Skin epidermis (tissue), 12 donors: ENCODE results near the gene WIPF2.
A peak's percentile ranks its signal among the peaks of the same experiment; 100 is the strongest.

Experiments
- H3K27ac ChIP-seq, 21 experiments: fragments of 200-600 bp; sonication (generic) in 11 of 21; one replicate each; pipeline ENCODE4 v1.5.0; 2020; ENCODE audit warnings: mild to moderate bottlenecking in 3 of 21, inconsistent platforms in 2 of 21, moderate library complexity in 2 of 21
- H3K4me3 ChIP-seq, 7 experiments: fragments of 200-600 bp; sonication (generic) in 2 of 7; one replicate each; pipeline ENCODE4 v1.5.0; 2020; ENCODE audit warnings: inconsistent platforms in 2 of 7, mild to moderate bottlenecking in 2 of 7, moderate library complexity in 1 of 7

Gene WIPF2

DNA sequence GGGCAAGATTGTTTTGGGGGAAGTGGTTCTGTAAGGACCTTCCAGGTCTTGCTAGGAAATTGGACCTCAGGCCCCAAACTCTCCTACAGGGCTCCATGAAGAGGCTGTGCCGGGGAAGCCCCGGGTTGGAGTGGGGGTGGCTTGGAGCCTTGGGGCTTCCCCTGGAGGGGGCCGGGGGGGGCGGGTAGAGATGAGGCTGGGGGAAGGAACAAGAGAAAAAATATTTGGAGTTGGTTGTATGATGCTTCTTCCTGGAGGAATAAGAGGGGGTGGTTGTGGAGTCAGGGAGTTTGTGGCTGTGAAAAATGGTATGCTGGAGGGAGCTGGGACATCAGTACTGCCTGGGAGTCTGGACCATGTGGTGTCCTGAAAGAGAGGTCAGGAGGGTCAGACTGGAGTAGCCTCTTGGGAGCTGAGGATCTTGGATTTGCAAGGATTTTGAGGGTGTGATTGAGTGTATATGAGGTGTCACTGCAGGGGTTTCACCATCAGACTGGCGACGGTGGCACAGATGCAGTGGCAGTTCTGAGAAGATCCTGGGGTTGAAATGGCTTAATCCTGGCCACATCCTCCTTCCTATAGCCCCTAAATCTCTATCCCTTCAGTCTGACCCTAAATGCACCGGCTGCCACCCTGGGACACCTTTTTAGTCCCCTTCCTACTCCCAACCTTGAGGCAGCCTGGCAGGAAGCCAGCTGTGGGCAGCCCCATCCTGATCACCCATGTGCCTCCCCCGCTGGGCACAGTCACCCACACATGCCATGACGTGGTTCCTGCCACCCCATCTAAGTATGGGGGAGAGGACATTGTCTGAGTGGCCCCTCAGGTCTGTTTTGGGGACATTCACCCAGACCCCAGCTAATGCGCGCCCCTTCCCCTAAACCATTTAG lies 100.8 kb downstream of the WIPF2 start:
- H3K27ac ChIP-seq, result peak overlapping the region; percentile 15 to 99 (median 95)
- peak overlapping the region; percentile 61 to 99 (median 90) for H3K4me3 ChIP-seq

DNA sequence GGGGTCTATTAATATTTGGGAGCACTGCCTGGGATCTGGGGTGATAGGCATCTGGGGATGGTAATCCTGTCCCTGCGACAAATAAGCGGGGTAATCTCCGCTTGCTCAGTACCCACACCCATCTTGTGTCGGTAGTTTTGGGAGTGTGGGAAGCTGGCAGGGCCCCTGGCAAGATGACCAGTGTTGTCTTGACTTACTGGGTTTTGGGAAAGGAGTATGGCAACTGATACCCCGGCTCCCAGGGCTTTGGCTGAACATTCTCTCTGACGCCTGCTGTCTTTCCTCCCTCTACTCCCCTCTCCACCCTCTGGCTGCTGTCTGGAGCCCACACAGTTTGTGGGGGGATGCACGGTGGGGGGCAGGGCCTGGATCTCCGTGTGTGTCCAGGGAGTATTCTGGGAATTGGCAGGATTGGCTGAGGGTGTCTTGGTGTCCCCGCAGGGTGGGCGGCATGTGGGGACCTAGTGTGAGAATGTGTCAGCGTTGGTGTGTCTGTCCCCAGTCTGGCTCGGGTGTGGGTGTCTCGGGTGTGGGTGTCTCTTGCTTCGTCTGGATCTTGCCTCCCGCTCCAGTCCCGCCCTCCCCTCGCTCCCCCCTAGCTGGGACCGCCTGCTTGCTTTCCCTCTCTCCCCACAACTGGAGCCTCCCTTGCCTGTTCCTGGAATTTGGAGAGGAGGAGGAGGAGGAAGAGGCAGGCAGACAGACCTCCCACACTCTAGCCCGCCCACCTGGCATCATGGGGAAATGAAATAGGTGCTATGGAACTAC lies 101.8 kb downstream of the WIPF2 start:
- H3K4me3 ChIP-seq, result peak overlapping the region; percentile 33 to 99 (median 90)
- peak overlapping the region; percentile 66 to 99 (median 95) for H3K27ac ChIP-seq

GRCh38 chr17:40321524-40321929 lies 102.4 kb downstream of the WIPF2 start:
- H3K4me3 ChIP-seq, result peak overlapping the region; percentile 17 to 99 (median 90)

GRCh38 chr17:40321961-40322357 lies 102.9 kb downstream of the WIPF2 start:
- peak overlapping the region; percentile 66 to 99 (median 95) for H3K27ac ChIP-seq

More at GRCh38 chr17:40321524-40321929, 102.4 kb downstream of the WIPF2 start:
- H3K27ac ChIP-seq, result peak overlapping the region; percentile 66 to 99 (median 95)

DNA sequence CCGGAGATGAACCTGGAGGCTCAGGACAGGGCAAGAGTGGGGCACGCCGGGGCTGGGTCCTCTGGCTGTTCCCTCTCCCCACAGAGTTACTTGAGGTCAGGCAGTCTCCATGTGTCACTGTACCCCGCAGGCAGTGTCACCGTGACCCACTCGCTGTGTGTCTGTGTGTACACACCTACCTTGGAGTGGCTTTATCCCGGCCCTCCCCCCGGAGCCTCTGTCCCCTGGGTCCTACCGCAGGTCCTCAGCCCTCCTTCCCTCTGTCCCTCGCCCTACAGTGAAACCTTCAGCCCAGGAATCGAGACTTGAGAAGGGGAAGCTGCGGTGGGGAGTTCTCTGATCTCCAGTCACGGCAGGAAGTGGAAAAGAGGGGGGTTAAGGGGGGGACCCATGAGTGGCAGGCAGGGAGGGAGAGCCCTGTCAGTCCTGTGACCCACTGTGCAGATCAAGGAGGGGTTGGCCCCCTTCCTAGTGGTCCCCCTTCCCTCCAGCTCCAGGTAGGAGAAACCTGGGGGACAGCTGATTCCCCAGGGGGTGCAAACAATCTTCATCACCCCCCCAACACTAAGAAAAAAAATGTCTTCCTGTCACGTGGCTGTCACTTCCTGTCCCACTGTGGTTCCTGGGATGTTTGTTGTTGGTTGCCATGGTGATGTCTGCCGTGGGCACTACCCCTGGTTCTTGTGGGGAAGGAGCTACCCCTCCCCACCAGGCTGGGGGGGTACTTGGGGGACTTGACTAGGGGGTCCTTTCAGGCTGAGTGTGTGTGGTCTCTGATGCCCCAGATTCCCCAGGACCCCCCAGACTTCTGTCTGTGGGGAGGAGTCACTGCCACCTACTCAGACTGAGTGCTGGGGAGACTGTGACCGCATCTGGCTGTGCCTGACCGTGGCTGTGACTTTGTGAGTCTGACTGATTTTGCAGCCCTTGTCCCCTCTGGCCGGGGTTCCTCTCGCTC lies 103.5 kb downstream of the WIPF2 start:
- peak overlapping the region; percentile 66 to 99 (median 95) for H3K27ac ChIP-seq
- peak overlapping the region; percentile 17 to 99 (median 90) for H3K4me3 ChIP-seq

More at GRCh38 chr17:40321961-40322357, 102.9 kb downstream of the WIPF2 start:
- H3K4me3 ChIP-seq, result peak overlapping the region; percentile 17 to 99 (median 90)

GRCh38 chr17:40323391-40324381 lies 104.6 kb downstream of the WIPF2 start:
- H3K27ac ChIP-seq, result peak overlapping the region; percentile 57 to 99 (median 95)
- H3K4me3 ChIP-seq, result peak overlapping the region in 6 of 7 experiments; percentile 33 to 99 (median 94)

- H3K27ac ChIP-seq, result peak overlapping the region in 20 of 21 experiments; percentile 79 to 99 (median 95)
- peak overlapping the region in 1 of 7 experiments; percentile 13 for H3K4me3 ChIP-seq
Measured at GRCh38 chr17:40325156-40326013, 106.3 kb downstream of the WIPF2 start.

DNA sequence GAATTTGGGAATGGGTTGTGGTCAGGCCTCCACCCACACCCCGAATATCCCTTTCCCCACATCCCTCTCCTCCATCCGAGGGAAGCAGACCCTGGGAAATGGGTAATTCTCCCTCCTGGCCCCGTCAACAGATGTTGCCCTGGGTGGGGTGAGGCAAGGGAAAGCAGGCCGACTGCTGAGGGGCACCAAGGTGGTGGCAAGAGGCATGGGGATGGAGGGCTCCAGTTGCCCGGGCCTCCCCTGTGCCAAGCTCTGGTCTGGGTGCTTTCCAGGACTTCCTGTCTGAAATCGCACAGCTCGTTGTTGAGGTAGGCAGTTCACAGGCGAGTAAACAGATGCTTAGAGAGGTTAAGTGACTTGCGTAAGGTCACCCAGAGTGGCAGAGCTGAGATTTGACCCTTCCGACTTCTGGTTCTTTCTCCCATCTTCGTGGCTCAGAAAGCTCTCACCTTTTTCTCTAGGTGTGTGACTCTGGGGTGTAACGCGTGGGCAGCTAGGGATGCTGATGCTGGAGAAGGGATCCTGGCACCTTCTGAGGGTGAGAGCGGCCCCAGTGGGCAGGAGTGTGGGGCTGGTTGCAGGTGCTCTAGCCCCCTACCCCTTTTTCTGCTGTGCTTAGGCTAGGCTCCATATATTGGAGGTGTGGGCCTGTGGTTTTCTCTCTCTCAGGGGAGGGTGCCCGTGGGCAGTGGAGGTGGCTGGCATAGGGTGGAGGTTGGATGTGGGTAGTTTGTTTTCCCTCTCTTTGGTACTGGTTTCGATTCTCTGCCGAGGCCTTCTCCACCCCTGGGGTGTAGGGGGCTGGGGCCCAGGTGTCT lies 107.1 kb downstream of the WIPF2 start:
- H3K27ac ChIP-seq, result peak overlapping the region; percentile 20 to 99 (median 95)
- H3K4me3 ChIP-seq, result peak overlapping the region in 3 of 7 experiments; percentile 1 to 13 (median 8)

DNA sequence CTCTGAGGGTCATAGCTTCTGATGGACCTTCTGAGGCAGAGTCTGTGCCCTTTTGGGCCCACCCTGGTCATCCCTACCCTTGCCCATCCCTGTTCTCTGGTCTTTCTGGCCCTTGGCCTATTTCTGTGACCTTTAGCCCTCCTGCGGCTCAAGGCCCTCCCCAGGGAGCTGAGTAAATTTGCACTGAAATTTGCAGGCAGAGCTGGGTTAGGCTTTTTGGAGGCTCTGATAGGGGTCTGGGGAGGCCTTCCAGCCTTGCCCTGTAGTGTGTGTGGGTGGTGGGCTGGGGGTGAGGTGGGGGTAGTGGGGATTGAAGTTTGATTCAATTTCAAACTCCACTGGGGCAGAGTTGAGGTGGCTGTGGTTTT lies 107.7 kb downstream of the WIPF2 start:
- peak overlapping the region; percentile 15 to 99 (median 95) for H3K27ac ChIP-seq
- peak overlapping the region in 3 of 7 experiments; percentile 1 to 13 (median 8) for H3K4me3 ChIP-seq

DNA sequence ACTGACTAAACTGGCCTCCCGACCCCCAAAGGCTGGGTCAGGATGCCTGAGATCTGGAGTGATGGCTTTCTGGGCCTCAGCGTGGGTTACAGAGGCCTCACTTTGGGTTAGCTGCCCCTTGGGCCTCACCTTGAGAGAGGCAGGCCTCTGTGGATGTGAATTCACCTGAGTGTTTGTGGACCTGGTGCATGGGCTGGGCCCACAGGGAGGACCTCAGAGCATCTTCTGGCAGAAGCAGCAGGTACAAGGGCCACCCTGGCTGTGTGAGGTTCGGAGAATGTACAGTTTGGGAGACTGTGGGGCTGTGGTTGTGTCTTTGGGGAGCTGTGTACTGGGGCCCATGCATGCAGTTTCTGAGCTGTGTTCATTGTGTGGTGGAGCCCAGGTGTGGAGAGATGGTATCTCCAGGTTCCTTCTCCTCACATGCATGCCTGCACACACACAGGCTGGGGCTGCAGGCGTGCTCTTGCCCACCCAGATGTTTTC lies 108.2 kb downstream of the WIPF2 start:
- H3K27ac ChIP-seq, result peak overlapping the region in 20 of 21 experiments; percentile 15 to 99 (median 95)
- peak overlapping the region in 1 of 7 experiments; percentile 1 for H3K4me3 ChIP-seq

DNA sequence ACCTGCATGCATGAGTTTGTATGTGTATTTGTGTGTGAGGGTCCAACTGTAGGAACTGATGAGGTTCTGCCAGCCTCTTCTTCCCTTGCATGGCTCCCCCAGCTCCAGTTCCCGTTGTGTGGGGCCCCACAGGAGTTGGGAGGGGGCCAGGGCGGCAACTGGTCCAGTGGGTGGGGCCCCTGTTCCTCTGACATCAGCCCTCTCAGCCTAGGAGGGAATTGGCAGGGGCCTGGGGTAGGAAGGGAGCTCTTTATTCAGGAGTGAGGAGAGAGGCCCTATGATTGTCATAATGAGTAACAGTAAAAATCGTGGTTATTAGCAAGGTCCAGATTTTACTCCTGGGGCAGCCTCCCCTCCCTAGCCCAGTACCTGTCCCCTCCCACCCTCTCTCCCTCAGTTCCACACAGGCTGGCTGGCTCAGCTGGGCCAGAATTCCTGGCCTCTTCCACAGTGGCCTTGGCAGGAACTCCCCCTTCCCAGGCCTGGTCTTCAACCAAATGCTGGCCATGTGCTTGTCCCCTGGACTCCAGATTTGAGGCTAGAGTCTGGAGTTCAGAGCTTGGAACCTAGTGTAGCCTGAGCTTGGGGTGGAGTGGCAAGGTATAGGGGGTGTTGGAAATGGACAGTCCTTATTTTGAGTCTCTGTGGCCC lies 108.8 kb downstream of the WIPF2 start:
- Histone ChIP-seq H3K4me3 (no peak overlapping the region), H3K27ac (peak overlapping the region in 19 of 21 experiments; percentile 79 to 99 (median 95))

DNA sequence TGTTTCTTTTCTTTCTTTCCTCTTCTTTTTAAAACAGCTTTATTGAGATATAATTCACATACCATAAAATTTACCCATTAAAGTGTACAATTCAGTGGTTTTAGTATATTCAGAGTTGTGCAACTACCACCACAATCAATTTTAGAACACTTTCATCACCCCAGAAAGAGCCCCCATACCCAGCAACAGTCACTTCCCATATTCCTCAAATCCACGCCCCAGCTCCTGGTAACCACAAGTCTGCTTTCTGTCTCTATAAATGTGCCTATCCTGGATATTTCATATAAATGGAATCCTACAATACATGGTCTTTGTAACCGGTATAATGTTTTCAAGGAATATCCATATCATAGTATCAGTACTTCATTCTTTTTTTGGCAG lies 109.3 kb downstream of the WIPF2 start:
- no peak overlapping the region for H3K4me3 ChIP-seq
- peak overlapping the region in 19 of 21 experiments; percentile 79 to 99 (median 95) for H3K27ac ChIP-seq

DNA sequence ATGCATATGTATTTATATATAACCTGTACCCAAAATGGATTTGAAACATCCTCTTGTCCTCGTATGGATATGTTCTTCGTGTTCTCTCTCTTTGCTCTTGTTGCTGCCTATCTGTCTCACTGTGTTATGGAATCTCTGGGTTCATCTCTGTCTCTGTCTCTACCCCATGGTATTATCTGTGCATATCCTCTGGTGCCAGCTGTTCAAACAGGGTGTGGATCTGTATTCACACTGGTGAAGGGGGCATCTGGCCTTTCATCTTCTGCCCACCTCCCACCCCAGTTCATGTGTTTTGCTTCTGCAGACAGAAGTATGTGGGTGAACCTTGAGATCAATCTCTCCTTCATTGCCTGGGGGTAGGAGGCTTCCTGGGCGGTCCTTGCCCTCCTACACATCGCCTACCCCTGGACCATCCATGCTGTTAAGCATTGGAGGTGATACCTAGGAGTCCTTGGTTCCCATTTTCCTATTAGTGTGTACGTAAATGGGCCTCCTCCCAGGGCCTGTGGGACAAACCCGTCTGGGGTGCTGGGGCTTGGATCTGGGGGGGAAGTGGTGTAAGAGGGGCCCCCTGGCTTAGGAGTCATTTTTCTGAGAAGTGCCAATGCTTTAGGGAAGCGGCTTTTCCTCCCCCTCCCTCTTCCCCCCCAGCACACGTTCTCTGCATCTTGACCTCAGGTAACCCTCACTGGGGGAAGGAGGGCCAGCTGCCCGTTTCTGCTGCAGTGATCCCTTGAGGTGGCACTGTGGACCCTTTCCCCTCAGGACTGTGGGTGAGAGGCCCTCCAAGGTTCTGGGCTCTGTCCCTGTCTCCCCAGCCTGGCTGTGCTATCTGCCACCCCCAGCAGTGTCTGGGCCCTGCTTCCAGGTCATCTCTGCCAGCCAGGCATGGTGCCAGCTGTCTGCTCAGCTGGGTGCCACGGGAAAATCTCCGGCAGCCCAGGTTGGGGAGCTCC lies 111.0 kb downstream of the WIPF2 start:
- no peak overlapping the region for H3K4me3 ChIP-seq
- H3K27ac ChIP-seq, result peak overlapping the region in 20 of 21 experiments; percentile 0 to 99 (median 79)

DNA sequence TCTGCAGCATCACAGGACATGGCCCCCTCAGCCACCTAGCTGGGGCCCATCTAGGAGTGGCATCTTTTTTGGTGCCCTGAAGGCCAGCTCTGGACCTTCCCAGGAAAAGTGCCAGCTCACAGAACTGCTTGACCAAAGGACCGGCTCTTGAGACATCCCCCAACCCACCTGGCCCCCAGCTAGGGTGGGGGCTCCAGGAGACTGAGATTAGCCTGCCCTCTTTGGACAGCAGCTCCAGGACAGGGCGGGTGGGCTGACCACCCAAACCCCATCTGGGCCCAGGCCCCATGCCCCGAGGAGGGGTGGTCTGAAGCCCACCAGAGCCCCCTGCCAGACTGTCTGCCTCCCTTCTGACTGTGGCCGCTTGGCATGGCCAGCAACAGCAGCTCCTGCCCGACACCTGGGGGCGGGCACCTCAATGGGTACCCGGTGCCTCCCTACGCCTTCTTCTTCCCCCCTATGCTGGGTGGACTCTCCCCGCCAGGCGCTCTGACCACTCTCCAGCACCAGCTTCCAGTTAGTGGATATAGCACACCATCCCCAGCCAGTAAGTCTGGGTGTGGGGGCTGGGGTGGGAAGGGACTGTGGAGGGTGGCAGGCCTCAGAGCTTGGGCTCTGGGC lies 111.9 kb downstream of the WIPF2 start:
- H3K4me3 ChIP-seq, result no peak overlapping the region

More for the DNA sequence above, 111.9 kb downstream of the WIPF2 start:
- H3K27ac ChIP-seq, result peak overlapping the region in 20 of 21 experiments; percentile 22 to 99 (median 79)
